DMS153 treated with DMSO at 0.1 percent for 48 hours (cell line): ENCODE measurements around the gene LEFTY1.
"Not testable (repeated sequence)": the region's sequence is repeated elsewhere in the genome, so short reads cannot be mapped to it uniquely, and the experiment has no call there.

Source experiments
- DNase-seq: peaks from one replicate; lab custom pipeline; 2025; ENCODE audit not compliant: unreplicated experiment; lab: John Stamatoyannopoulos, UW

LEFTY1 gene

GRCh38 chr1:225888898-225889601, at the start of gene LEFTY1:
LEFTY1 (minus strand) TSS chr1:225889146; CDS start chr1:225889066, 80 bp downstream.
- DNase-seq = no peak

GRCh38 chr1:225937048-225937968, 48.4 kb upstream of the LEFTY1 start:
- DNase-seq = no peak

- no peak for DNase-seq
Observed at GRCh38 chr1:225936523-225936922, 47.6 kb upstream of the LEFTY1 start.

GRCh38 chr1:225936086-225936485, 47.1 kb upstream of the LEFTY1 start:
- DNase-seq = not testable (repeated sequence)

GRCh38 chr1:225934711-225935110, 45.8 kb upstream of the LEFTY1 start:
- no peak for DNase-seq

- DNase-seq = no peak
Observed at GRCh38 chr1:225933072-225933471, 44.1 kb upstream of the LEFTY1 start.

- no peak for DNase-seq
Observed at GRCh38 chr1:225931270-225932136, 42.6 kb upstream of the LEFTY1 start.

GRCh38 chr1:225930566-225930965, 41.6 kb upstream of the LEFTY1 start:
- no peak for DNase-seq

GRCh38 chr1:225929462-225929861, 40.5 kb upstream of the LEFTY1 start:
- not testable (repeated sequence) for DNase-seq

GRCh38 chr1:225928186-225929175, 39.5 kb upstream of the LEFTY1 start:
- DNase-seq = no peak

GRCh38 chr1:225926551-225927113, 37.7 kb upstream of the LEFTY1 start:
- DNase-seq = no peak

GRCh38 chr1:225923692-225924555, 35.0 kb upstream of the LEFTY1 start, which contains the start of gene PYCR2:
PYCR2 (minus strand) TSS chr1:225924250; CDS start chr1:225924110, 140 bp downstream.
- DNase-seq = peak; percentile 99

GRCh38 chr1:225923381-225923691, 34.4 kb upstream of the LEFTY1 start:
- no peak for DNase-seq

- DNase-seq = peak; percentile 81
Observed at GRCh38 chr1:225921734-225922709, 33.1 kb upstream of the LEFTY1 start.

- DNase-seq = peak; percentile 73
Observed at GRCh38 chr1:225919906-225920305, 31.0 kb upstream of the LEFTY1 start.

GRCh38 chr1:225918280-225918679, 29.3 kb upstream of the LEFTY1 start:
- no peak for DNase-seq

GRCh38 chr1:225917536-225917935, 28.6 kb upstream of the LEFTY1 start:
- no peak for DNase-seq
